OCI-LY7 (cell line): ENCODE results near the gene SLC26A4. TPM values are rescaled to one million over a fixed set of nuclear protein-coding genes. Genes with fewer than 3 reads are reported as not detected.

Experiments used
- BruUV-seq: library from RNA; stranded (reverse); fragments of 400-500 nt; replicated peaks from 2 replicates; lab custom pipeline; 2021; lab: Mats Ljungman, UMichigan
- CTCF ChIA-PET: fragments of 300-600 bp; sonication (Branson Sonifier 250); formaldehyde crosslinking; loops from one replicate; lab custom pipeline; 2022; ENCODE audit warnings: antibody characterized with exemption; ENCODE audit not compliant: unreplicated experiment; lab: Charles Lee
- POLR2A ChIA-PET: fragments of 300-600 bp; sonication (Branson Sonifier 250); formaldehyde crosslinking; loops from one replicate; lab custom pipeline; 2022; ENCODE audit warnings: antibody characterized with exemption; lab: Charles Lee
- DNase-seq: peaks from one replicate; pipeline ENCODE4 v3.0.0-alpha.2; 2015; ENCODE audit warnings: low spot score
- H2AFZ ChIP-seq: fragments of 200-600 bp; sonication (generic), shearing (Covaris generic); 2 replicates; pipeline ENCODE4 v1.6.1; 2014; ENCODE audit warnings: mild to moderate bottlenecking, antibody characterized with exemption, low read length, moderate library complexity
- H3K27ac ChIP-seq: fragments of 200-600 bp; sonication (generic); 2 replicates; pipeline ENCODE4 v1.5.1; 2014; ENCODE audit warnings: mixed run types, low read depth, mild to moderate bottlenecking, moderate library complexity, low read length, inconsistent platforms; ENCODE audit not compliant: poor library complexity, severe bottlenecking
- H3K36me3 ChIP-seq: fragments of 200-600 bp; sonication (generic); 2 replicates; pipeline ENCODE4 v1.6.1; 2014; ENCODE audit warnings: mild to moderate bottlenecking, antibody characterized with exemption, low read length, moderate library complexity, mixed read lengths; ENCODE audit not compliant: insufficient read depth
- H3K4me1 ChIP-seq: fragments of 200-600 bp; sonication (generic); 2 replicates; pipeline ENCODE4 v1.5.1; 2014; ENCODE audit warnings: mild to moderate bottlenecking, low read length; ENCODE audit not compliant: insufficient read depth, poor library complexity, severe bottlenecking
- H3K4me2 ChIP-seq: fragments of 200-600 bp; sonication (generic); 2 replicates; pipeline ENCODE4 v1.6.1; 2014; ENCODE audit warnings: mild to moderate bottlenecking, low read length
- H3K4me3 ChIP-seq: fragments of 200-600 bp; sonication (generic); 2 replicates; pipeline ENCODE4 v1.5.1; 2014; ENCODE audit warnings: mild to moderate bottlenecking, low read depth, low read length; ENCODE audit not compliant: poor library complexity, severe bottlenecking
- H3K79me2 ChIP-seq: fragments of 200-600 bp; sonication (generic); 2 replicates; pipeline ENCODE4 v1.6.1; 2016; ENCODE audit warnings: low read depth, mild to moderate bottlenecking, low read length, moderate library complexity, mixed read lengths; ENCODE audit not compliant: insufficient read depth
- H3K9me2 ChIP-seq: fragments of 200-600 bp; sonication (generic); 2 replicates; pipeline ENCODE4 v1.6.1; 2016; ENCODE audit warnings: mild to moderate bottlenecking, low read length, mixed read lengths; ENCODE audit not compliant: insufficient read depth
- H3K9me3 ChIP-seq: fragments of 200-600 bp; sonication (generic); 2 replicates; pipeline ENCODE4 v1.6.1; 2014; ENCODE audit warnings: mild to moderate bottlenecking, mixed run types, low read length, mixed read lengths
- H4K20me1 ChIP-seq: fragments of 200-600 bp; sonication (generic); 2 replicates; pipeline ENCODE4 v1.6.1; 2014; ENCODE audit warnings: mild to moderate bottlenecking, antibody characterized with exemption, low read length, moderate library complexity, mixed read lengths; ENCODE audit not compliant: insufficient read depth
- EZH2phosphoT487 ChIP-seq: fragments of 200-600 bp; sonication (generic); IDR thresholded peaks from 2 replicates; pipeline ENCODE4 v1.6.1; 2018; ENCODE audit warnings: low read depth, borderline replicate concordance, mild to moderate bottlenecking, mixed run types, antibody characterized with exemption, low read length, moderate library complexity, mixed read lengths
- intact Hi-C: fragments of 100-400 bp; cut with micrococcal nuclease; formaldehyde crosslinking; loops from one replicate; pipeline ENCODE4 v1.10.0; 2022; ENCODE audit not compliant: unreplicated experiment
- total RNA-seq, 2 experiments: library from RNA; depleted of rRNA in 1 of 2; stranded (reverse); fragments of >200 nt in 1 of 2; shearing (Covaris generic) in 1 of 2; gene quantifications; 2 replicates each; pipeline ENCODE4 v1.2.3, GENCODE V29; 2014 to 2022
- TF ChIP-seq, protein P1 (sequence below): fragments of 200-600 bp; sonication (generic); conservative IDR thresholded peaks from 2 replicates; pipeline ENCODE4 v1.5.1; 2014; ENCODE audit warnings: mild to moderate bottlenecking, antibody characterized with exemption, low read length, moderate library complexity, mixed read lengths

SLC26A4 gene
- total RNA-seq, 2 experiments from 2014 or later: 0.27 TPM; not detected in 1

DNA sequence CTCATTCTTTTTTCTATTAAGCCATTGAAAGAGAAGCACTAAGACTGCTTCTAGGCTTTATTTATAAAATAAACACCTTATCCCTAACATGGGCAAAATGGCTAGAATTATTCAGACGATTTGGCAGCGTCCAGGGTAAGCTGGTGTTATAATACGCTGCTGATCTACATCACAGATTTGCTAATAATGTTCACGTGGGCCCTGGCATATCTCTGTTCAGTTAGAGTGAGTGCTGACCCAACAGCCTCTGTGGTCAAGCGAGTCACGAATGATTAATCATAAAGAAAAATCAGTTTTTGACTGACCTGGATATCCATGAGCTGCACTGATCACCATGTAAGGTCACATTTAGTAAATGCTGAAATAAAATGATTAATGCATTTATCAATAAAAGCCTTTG is 54.9 kb downstream of the SLC26A4 start:
- POLR2A ChIA-PET: interaction anchor here (0.7 to 0.8 kb wide), 2 partner anchors 20 to 243 kb away, joined by 3 to 4 read pairs; no protein-coding TSS in a partner anchor

DNA sequence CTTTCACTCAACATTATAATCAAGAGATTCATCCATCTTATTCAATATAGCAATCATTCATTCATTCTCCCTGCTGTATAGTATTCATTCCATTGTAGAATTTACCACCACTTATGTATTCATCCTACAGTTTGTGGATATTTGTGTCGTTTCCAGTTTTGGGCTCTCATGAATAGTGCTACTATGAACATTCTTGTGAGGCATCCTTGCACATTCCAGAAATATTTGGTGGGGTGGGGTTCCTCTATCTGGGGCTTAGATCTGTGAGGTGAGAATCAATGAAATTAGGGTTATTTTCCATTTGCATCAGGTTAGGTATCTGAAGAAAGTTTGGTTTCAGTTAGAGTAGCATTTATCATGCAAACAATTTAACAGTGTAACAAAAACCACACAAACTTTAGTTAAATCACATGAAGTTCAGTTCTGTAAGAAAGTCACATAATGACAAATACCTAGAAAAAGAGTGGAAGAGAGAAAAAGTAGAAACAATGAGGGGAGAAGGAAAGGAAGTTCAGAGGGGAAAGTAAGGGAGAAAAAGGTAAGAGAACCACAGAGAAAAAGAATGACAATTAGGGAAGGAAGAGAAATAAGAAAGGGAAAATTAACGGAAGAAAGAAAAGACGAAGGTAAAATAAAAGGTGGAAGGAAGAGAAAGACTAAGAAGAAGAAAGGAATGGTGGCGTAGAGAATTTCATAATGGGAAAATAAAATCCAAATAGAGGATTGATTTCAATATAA is 58.0 kb downstream of the SLC26A4 start:
- ChIA-PET POLR2A (interaction anchor here (1.0 kb wide), 1 partner anchor 10 kb away, joined by 3 read pairs; no protein-coding TSS in a partner anchor), CTCF (interaction anchor here (1.3 kb wide), 1 partner anchor 11 kb away, joined by 3 read pairs; no protein-coding TSS in a partner anchor)
- Histone ChIP-seq H3K27ac (no peak overlapping the region), H4K20me1 (no peaks in the 10 kb centered on the region), H3K36me3 (no peaks in the 10 kb centered on the region), H3K4me1 (no peaks in the 10 kb centered on the region), H3K9me3 (no peaks in the 10 kb centered on the region), H2AFZ (no peak overlapping the region), H3K4me2 (no peak overlapping the region), H3K4me3 (no peak overlapping the region), H3K79me2 (no peaks in the 10 kb centered on the region), H3K9me2 (no peaks in the 10 kb centered on the region)
- no peak for TF ChIP-seq EZH2phosphoT487
- TF ChIP-seq, protein P1, sequence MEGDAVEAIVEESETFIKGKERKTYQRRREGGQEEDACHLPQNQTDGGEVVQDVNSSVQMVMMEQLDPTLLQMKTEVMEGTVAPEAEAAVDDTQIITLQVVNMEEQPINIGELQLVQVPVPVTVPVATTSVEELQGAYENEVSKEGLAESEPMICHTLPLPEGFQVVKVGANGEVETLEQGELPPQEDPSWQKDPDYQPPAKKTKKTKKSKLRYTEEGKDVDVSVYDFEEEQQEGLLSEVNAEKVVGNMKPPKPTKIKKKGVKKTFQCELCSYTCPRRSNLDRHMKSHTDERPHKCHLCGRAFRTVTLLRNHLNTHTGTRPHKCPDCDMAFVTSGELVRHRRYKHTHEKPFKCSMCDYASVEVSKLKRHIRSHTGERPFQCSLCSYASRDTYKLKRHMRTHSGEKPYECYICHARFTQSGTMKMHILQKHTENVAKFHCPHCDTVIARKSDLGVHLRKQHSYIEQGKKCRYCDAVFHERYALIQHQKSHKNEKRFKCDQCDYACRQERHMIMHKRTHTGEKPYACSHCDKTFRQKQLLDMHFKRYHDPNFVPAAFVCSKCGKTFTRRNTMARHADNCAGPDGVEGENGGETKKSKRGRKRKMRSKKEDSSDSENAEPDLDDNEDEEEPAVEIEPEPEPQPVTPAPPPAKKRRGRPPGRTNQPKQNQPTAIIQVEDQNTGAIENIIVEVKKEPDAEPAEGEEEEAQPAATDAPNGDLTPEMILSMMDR: no peak
- DNase-seq: no peak
- no TSS peak for BruUV-seq
- intact Hi-C loops: no loop called here

More for the DNA sequence above, 54.9 kb downstream of the SLC26A4 start:
- Histone ChIP-seq H2AFZ (no peak overlapping the region), H3K4me3 (no peak overlapping the region), H3K27ac (no peak overlapping the region), H3K36me3 (no peaks in the 10 kb centered on the region), H3K4me2 (no peak overlapping the region), H3K9me3 (no peaks in the 10 kb centered on the region), H3K9me2 (no peaks in the 10 kb centered on the region), H4K20me1 (no peaks in the 10 kb centered on the region), H3K79me2 (no peaks in the 10 kb centered on the region), H3K4me1 (no peaks in the 10 kb centered on the region)
- intact Hi-C loops: no loop called here
- DNase-seq: no peak
- BruUV-seq: no TSS peak
- TF ChIP-seq EZH2phosphoT487: no peak
- TF ChIP-seq, protein P1: no peak
- CTCF ChIA-PET: interaction anchor here (0.6 kb wide), 1 partner anchor 235 kb away, joined by 3 read pairs; no protein-coding TSS in a partner anchor

DNA sequence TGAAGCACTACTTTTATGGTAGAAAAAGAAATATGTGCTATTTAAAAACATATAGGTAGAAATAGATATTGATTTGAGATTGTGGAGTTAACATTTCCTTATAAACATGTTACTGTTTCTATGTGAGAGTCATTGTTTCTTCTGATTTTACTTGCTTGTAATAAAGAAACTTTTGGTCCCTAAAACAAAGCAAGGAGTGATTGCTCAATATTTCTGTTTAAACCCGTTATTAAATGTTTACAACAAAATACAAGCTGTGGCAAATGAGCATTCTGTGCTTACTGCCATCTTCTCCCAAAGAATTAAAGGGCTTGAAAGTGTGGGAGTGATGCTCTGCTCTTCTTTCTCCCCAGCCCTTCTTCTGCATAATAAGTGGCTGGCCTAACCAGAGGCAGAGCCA is 60.7 kb downstream of the SLC26A4 start:
- ChIA-PET CTCF (no interaction called here), POLR2A (no interaction called here)
- no peak overlapping the region for H3K27ac ChIP-seq
- H3K36me3 ChIP-seq: no peaks in the 10 kb centered on the region
- H3K4me2 ChIP-seq: no peak overlapping the region
- H3K79me2 ChIP-seq: no peaks in the 10 kb centered on the region
- no peaks in the 10 kb centered on the region for H3K4me1 ChIP-seq
- no peak overlapping the region for H2AFZ ChIP-seq
- no TSS peak for BruUV-seq
- H3K9me2 ChIP-seq: no peaks in the 10 kb centered on the region
- no peaks in the 10 kb centered on the region for H4K20me1 ChIP-seq
- TF ChIP-seq, protein P1: no peak
- TF ChIP-seq EZH2phosphoT487: no peak
- no peaks in the 10 kb centered on the region for H3K9me3 ChIP-seq
- H3K4me3 ChIP-seq: no peak overlapping the region
- intact Hi-C loops: loop anchor here (5.0 kb wide), 2 partner anchors 774 to 929 kb away; no protein-coding TSS in a partner anchor
- DNase-seq: no peak
